Measurements from ENCODE around the gene TBC1D30.
"Not testable (repeated sequence)": the region's sequence is repeated elsewhere in the genome, so short reads cannot be mapped to it uniquely, and the experiment has no call there.

GRCh38 chr12:64775147-64775736, 49.2 kb upstream of the TBC1D30 start:
- TF ChIP-seq, protein P1, sequence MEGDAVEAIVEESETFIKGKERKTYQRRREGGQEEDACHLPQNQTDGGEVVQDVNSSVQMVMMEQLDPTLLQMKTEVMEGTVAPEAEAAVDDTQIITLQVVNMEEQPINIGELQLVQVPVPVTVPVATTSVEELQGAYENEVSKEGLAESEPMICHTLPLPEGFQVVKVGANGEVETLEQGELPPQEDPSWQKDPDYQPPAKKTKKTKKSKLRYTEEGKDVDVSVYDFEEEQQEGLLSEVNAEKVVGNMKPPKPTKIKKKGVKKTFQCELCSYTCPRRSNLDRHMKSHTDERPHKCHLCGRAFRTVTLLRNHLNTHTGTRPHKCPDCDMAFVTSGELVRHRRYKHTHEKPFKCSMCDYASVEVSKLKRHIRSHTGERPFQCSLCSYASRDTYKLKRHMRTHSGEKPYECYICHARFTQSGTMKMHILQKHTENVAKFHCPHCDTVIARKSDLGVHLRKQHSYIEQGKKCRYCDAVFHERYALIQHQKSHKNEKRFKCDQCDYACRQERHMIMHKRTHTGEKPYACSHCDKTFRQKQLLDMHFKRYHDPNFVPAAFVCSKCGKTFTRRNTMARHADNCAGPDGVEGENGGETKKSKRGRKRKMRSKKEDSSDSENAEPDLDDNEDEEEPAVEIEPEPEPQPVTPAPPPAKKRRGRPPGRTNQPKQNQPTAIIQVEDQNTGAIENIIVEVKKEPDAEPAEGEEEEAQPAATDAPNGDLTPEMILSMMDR (conservative IDR thresholded peaks at IDR 0.05; ENCODE audit: low read depth, low read length), result not testable (repeated sequence)
- TF ChIP-seq EZH2 (IDR thresholded peaks at IDR 0.05; ENCODE audit: borderline replicate concordance, low read depth, low read length, poor library complexity, severe bottlenecking), result not testable (repeated sequence)
